ENCODE measurements around the gene NAXD.
"Not testable (repeated sequence)": the region's sequence is repeated elsewhere in the genome, so short reads cannot be mapped to it uniquely, and the experiment has no call there.

NAXD gene

DNA sequence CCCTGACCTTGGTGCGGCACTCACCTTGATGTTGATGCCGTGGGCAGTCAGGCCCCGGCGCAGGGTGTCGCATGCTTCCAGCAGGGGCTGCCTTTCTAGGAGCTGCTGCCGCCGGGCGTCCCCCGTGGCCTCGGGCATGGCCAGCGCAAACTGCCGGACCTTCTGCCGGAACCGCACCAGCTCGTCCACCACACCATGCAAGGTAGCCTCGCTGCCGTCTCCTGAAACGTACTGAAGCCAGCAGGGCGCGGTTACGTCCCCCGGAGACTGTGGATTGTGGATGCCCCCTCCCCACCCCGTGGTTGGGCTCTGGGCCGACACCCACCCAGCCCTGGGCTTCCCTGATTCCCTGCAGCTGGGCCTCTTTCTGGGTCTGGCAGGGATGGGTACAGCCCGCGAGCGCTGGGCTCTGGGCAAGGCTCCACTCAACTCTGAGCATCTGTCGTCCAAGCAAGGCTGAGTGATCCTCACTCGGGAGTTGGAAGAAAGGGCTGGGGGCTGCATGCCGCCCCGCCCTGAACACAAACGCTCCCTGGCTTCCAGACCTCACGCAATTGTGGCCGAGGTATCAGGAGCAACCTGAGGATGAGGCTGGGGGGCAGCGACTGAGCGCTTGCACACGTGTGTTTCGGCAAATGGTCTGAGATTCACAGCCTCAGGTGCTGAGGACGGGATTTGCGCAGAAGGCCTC, 27.1 kb downstream of the NAXD start:
- FAIRE-seq (no peak), DNase-seq (ENCODE audit: extremely low spot score, insufficient read length, low read depth) (no peak)

DNA sequence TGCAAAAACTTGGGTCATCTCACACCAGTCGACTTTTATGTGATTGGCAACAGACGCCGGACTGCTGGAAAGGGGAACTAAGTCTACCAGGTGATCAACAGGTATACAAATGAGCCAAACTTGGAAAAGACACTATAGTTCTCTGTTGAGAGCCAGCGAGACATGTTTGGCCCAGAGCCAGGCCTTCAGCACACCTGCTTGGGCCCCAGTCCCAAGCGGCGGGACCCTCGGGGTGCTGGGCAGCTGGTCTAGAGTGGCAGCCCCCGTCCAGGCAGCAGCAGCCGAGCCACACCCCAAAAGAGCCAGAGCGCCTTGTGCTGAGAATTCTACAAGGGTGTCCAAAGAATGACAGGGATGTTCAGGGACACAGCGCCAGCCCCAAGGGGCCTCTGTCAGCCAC, 28.0 kb downstream of the NAXD start:
- no peak for FAIRE-seq

DNA sequence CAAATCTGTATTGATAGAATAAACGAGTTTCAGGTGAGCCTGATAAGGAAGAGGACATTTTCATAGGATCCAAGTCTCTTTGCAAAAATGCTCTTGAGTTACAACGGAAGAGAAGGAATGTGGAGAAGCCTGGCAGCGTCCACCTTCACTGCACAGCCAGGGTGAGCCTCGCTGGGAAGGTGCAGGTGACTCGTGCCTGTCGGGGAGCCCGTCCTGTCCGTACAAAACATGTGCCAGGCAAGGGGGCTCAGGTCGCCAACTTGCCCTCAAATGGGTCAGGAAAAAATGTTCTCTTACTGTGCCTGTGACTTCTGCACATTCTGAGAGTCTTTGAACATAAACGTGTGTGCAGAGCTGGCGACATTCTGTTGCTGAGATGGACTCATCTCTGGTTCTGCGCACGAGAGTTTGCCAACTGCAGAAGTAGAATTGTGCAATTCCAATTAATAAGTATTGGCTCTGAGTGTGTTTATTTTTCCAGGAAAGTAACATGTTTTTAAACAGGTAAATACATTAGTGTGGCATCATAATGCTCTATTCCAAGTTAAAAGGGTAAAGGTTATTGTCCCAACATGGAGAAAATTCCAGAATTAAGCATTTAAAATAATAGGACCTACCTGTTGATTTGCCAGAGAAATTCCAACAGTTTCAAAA, 28.6 kb downstream of the NAXD start:
- FAIRE-seq (no peak), DNase-seq (ENCODE audit: extremely low spot score, insufficient read length, low read depth) (no peak)

More for the DNA sequence above, 28.0 kb downstream of the NAXD start:
- DNase-seq (ENCODE audit: extremely low spot score, insufficient read length, low read depth): no peak

DNA sequence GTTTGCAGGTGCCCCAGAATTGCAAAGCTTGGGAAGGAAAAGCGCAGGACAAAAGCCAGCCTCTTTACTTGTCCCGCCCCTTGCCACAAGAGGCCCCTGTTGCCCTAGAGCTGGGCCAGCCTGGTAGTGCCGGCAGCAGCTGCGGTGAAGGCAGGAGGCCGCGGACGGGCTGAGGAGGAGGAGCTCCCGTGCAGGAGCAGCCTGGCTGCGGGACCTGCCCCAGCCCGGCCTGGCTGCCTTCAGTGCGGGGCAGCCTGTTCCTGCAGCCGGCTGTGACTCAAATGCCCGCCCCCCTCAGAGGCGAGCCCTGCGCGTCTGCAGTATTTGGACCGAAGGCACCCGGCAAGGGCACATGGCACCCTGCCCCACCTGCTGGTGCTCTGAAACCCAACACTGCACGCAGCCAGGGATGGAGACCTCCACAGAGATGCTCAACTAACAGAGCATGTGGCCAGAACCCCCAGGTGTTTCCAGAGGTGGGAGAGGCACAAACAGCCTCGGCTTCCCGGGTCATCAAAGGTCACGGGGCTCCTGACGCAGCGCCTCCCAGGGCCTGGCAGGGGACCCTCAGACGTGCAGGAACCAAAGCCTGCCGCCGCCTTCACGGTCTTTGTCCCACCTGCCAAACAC, 29.7 kb downstream of the NAXD start:
- FAIRE-seq: peak; percentile 83
- DNase-seq (ENCODE audit: extremely low spot score, insufficient read length, low read depth): peak; percentile 65

DNA sequence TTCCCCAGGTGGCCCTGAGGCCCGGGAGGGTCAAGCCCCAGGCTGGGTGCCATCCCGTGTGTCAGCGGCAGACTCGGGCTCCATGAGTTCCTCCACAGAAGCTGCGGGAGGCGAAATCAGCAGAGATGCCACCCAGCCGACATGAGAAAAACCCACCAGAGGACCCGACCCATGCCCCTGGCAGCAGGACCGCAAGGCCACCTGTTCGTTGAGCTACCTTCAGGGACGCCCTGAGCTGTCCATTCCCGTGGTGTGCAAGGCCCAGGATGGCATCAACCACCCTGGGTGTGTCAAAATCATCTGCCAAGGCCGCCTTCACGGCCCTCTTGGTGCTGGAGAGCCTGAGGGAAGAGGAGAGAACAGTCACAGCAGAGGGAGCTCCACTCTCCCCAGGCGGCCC, 30.4 kb downstream of the NAXD start:
- no peak for FAIRE-seq
- no peak for DNase-seq (ENCODE audit: extremely low spot score, insufficient read length, low read depth)

DNA sequence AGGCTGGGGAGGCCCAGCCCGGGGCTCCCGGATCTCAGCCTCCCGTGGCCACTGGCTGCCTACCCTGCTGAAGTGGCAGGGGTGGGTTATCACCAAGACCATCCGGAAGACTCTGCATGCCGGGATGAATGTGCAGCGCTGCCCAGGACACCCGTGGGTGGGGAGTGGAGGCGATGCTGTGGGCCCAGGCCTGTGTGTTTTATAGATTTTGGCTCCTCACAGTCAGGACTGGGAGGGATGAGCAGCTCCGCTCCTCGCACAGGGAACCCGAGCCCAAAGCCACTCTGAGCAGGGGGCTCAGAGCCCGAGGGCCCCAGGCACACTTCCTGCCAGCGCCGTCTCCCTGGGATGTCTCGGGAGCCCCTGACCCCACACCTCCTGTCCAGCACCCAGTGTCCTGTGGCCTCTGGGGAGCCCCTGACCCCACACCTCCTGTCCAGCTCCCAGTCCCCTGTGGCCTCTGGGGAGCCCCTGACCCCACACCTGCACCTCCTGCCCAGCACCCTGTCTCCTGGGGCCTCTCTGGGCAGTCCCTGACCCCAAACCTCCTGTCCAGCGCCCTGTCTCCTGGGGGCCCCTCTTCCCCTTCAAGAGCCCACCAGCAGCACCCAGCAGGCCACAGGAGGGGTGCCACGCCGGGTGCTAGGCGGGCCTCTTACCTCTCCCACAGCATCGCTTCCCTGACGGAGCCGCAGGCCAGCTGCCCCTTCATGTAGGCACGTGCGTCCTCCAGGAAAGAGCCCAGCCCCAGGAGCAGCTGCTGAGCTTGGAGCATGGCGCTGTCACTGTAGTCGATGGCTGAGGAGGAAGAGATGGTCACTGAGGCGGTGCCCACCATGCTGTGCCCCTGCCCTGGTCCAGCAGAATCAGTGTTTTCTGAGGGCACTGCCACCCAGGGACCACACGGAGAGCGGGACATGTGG, 31.4 kb downstream of the NAXD start:
- DNase-seq (ENCODE audit: extremely low spot score, insufficient read length, low read depth) (no peak), FAIRE-seq (no peak)

DNA sequence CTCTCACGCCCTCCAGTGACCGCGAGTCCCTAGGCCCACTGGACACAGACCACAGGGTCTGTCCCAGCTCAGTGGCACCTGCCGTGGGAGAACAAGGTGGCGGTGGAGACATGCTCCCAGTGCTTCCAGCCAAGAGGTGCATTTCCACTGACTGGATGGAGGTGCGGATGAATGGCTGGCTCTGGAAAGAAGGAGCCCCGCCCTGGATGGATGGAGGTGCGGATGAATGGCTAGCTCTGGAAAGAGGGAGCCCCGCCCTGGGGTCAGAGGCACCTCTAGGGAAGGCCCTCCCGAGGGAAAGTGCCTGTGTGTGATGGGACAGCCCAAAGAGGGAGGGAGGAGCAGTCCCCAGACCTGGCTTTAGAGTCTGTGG, 32.0 kb downstream of the NAXD start:
- DNase-seq (ENCODE audit: extremely low spot score, insufficient read length, low read depth) (no peak), FAIRE-seq (no peak)

DNA sequence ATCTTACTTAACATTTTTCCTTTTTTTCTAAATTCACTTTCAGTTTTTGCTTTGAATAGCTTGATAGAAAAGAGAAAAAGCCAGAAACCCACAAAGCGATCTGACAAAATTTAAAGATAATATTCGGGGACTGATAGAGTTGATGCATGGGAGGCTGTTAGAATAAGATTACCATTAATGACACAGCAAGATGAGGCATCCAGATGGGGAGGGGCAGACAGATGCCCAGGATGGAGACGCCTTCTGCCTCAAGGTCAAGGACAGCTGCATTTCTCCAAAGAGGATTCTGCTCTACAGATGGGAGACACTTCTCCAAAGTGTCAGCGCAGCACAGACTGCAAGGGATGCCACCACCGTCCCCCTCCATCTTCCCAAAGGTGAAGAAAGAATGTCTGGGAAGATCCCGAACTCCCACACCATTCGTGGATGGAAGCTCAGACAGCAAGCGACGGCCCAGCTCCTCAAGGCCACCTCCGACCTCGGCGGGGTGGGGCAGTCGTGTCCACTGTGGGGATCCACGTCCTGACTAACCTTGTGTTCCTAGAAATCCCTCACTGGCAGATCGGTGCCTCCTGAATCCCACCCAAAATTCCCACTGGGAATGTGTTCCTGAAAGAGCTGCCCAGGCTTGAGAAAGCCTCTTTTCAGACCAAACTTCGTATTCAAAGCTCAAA, 32.9 kb downstream of the NAXD start:
- DNase-seq (ENCODE audit: extremely low spot score, insufficient read length, low read depth): no peak
- FAIRE-seq: no peak

DNA sequence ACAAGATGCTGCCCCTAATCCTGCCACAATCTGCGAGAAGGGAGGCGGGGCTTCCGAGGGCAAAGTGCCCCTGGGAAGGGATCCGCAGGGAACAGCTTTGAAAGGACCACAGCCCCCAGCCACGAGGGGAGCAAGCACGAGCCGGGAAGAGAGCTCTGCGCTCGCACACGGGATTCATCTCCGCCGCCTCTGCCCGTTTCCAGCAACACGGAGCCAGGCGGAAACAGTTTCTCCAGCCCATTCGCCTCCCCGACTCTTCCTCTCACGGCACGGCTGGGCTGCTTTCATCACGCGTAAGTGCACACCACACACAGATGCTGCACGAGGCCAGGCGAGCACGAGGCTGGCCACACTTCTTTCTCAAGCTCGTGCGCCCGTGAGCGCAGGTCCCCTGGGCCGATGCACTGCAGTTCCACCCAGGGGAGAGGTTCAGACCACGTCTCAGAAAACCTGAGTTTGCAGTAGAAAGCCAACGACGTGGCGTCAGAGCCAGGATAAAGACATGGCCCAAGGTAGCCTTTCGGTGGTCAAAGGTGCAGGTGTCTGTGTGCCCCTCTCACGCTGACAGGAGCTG, 33.6 kb downstream of the NAXD start:
- FAIRE-seq: no peak
- DNase-seq (ENCODE audit: extremely low spot score, insufficient read length, low read depth): no peak

DNA sequence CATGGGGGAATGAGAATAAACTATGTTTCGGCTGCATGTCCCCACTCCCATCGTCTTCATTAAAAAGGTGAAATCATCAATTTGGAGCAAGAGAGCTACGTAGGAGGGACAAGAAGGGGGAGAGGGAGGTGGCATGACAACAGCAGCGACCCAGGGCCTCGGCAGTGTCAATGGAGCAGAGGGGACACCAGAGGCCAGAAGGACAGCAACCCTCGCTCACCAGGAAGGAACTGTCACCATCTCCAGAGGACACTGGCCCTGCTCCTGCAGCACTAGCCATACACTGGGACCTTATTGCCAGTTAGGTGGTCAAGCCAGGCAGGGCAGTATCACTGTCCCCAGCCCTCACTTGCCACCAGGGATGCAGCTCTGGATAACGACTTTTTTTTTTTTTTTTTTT, 34.2 kb downstream of the NAXD start:
- FAIRE-seq: no peak
- DNase-seq (ENCODE audit: extremely low spot score, insufficient read length, low read depth): no peak

DNA sequence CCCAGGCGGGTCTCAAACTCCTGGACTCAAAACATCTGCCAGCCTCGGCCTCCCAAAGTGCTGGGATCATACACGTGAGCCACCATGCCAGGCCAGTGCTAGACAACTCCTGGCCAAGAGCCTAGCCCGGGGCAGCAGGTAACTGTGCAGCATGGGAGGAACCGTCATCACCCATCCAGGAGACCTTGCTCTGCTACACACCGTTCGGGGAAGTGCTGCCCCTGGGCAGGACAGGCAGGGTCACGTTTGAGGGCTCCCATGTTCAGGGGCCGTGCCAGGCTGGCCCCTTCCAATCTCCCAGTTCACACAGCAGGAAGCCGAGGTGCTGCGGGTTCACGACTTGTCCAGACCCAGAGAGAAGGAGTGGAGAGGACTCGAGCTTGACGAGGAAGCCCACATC, 35.1 kb downstream of the NAXD start:
- FAIRE-seq: no peak

DNA sequence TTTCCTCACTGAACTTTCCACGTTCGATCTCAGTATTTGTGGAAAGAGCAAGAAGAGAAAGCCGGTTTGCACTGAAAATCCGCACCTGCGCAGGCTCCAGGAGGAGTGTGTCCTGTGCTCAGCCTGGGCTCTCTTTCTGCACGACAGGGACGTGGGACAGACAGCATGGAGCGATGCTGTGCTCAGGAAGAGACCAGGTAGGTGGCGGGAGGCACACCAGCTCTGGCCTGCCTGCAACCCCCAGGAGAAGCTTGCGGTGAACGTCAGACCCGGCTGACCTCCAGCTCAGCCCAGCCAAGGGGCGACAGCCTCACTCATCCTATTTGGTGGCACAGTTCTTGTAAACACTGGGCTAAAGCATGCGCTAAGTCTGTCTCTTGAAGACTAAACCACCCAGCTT, 35.9 kb downstream of the NAXD start:
- DNase-seq (ENCODE audit: extremely low spot score, insufficient read length, low read depth): no peak
- no peak for FAIRE-seq

More for the DNA sequence above, 35.1 kb downstream of the NAXD start:
- DNase-seq (ENCODE audit: extremely low spot score, insufficient read length, low read depth): no peak

DNA sequence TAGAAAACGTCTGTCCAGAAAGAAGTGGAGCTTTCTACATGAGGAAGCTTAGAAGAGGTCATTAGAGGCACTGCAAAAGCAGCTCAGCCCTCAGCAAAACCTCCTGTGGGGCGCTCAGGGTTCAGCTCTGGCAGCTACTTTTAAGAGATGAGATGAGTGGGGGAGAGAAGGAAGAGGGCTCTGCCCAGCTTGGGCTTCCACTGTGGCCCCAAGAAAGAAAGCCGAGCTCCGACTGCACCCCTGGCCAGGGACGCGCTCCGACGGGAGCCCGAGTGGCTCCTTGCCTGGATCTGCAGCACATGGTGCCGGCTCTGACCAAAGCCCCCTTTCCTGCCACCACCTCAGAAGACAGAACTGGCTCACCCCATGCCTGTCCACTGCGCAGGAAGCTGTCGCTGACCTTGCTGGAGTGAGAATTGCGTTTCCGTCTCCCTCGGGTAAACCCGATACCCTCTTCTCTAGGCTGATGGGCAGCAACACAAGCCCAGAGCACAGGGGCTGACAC, 36.4 kb downstream of the NAXD start:
- FAIRE-seq: no peak
- DNase-seq (ENCODE audit: extremely low spot score, insufficient read length, low read depth): no peak

DNA sequence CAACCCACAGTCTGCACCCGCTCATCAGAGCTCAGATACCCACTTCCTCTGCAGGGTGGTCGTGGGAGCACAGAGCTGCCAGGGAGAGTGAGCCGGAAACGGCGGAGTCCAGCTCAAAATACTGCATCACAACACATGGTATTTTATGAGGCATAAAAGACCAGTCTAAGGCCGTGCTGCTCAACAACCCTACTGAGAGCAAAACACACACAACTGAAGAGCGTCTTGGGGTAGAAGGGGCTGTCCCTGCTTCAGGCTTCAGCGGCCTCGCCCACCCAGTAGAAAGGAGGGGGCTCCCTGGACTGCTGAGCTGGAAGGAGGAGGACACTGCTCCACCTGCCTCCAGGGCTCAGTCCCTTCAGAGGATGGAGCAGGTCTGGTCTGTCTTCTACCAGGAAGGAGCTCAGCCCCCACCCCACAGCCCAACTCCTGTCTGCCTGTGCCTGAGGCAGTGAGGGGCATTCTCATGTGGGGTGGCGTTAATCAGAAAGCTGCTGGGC, 36.9 kb downstream of the NAXD start:
- no peak for FAIRE-seq
- no peak for DNase-seq (ENCODE audit: extremely low spot score, insufficient read length, low read depth)

DNA sequence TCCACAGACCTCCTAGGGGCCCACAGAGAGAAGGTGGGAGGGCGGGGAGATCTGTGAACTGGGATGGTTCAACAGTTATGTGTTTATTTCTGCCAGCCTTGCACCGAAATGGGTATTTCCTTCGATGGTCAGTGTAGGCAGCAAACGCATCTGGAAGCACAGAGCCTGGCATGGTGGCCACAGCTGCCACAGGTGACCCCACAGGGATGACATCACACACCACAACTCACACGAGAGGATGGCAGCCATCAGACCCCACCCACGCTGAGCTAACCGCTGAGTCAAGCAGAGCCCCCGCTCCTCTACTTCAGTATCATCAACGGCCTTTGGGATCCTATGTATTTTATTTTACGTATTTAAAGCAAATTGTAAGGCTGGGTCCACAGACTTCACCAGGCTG, 37.4 kb downstream of the NAXD start:
- no peak for DNase-seq (ENCODE audit: extremely low spot score, insufficient read length, low read depth)
- no peak for FAIRE-seq

DNA sequence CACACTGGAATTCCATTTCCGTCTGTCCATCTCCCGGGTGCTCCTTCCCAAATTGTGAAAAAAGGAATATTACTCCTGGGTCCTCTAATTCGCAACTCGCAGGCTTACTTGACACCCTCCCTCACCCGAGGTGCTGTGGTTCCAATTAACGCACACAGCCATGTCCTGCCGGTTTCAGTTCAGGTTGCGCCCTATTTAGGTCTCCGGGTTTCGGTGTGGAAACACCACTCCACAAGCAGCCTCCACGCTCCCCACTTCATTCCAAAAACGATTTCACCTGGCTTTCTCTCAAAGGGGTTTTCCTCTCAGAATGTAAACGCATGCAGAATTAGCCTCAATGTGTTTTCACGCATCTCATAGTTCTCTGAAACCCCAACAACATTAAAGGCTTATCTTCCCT, 37.9 kb downstream of the NAXD start:
- FAIRE-seq: peak; percentile 72

DNA sequence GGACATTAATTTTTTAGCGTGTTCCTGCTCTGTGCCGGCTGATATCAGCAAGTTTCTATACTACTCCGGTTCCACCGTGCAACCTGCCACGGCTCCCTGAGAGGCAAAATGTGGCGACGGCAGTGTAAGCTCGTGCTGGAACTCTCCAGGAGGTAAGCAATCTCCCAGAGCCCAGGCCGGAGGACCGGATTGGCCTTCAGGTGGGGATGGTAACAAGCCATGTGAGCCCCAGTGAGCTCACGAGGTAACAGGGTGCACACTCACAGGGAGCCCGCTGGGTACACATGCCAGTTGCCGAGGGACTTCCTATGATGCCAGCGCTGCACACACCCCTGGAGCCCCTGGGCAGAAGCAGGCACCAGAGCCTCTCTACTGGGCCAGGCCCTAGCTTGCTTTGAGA, 38.5 kb downstream of the NAXD start:
- FAIRE-seq (no peak), DNase-seq (ENCODE audit: extremely low spot score, insufficient read length, low read depth) (no peak)

More for the DNA sequence above, 37.9 kb downstream of the NAXD start:
- no peak for DNase-seq (ENCODE audit: extremely low spot score, insufficient read length, low read depth)

DNA sequence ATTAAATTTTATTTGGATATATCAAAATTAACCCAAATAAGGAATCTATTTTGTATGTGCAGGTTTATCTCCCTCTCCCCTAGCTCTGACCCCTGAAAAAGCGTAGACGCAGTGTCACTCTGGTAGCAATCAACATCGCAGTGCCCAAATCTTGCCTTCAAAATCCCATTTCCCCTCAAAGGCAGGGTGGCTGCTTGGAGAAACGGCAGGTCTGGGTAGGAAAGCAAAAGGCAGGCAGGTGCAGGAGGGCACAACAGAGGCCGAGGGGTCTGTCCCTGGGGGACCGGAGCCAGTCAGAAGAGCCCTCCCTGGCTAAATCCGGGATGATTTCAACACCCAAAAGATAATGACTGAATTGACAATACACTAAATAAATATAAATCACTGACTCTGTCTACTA, 41.9 kb downstream of the NAXD start:
- FAIRE-seq: no peak
- no peak for DNase-seq (ENCODE audit: extremely low spot score, insufficient read length, low read depth)

DNA sequence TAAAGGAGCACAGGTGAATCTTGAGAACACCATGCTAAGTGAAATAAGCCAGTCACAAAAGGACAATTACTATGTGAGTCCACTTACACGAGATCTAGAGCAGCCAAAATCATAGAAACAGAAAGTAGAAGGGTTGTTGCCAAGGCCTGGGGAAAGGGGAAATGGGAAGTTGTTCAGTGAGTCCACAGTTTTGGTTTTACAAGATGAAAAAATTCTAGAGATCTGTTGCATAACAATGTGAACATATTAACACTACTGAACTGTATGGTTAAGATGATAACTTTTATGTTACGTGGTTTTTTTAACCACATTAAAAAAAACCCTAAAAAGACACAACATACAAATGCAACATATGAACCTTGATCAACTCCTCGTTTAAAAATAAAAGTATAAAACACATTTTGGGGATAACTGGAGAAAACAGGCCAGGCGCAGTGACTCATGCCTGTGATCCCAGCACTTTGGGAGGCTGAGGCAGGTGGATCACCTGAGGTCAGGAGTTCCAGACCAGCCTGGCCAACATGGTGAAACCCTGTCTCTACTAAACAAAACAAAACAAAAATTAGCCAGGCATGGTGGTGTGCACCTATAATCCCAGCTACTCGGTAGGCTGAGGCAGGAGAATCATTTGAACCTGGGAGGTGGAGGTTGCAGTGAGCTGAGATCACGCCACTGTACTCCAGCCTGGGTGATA, 43.0 kb downstream of the NAXD start:
- peak; percentile 94 for FAIRE-seq

More for the DNA sequence above, 43.0 kb downstream of the NAXD start:
- DNase-seq (ENCODE audit: extremely low spot score, insufficient read length, low read depth): not testable (repeated sequence)

Measured in GM18507 (cell line).